ENCODE data around the gene PDE7B.

Gene PDE7B

GRCh38 chr6:136155191-136155590 is 303.7 kb downstream of the PDE7B start:
- no peak for DNase-seq

- no peak for DNase-seq
These were observed 306.2 kb downstream of the PDE7B start for GRCh38 chr6:136157743-136158142.

- no peak for DNase-seq
These were observed 306.9 kb downstream of the PDE7B start for GRCh38 chr6:136158387-136158821.

- no peak for DNase-seq
These were observed 307.5 kb downstream of the PDE7B start for GRCh38 chr6:136158971-136159370.

- no peak for DNase-seq
These were observed 308.7 kb downstream of the PDE7B start for GRCh38 chr6:136160250-136160649.

- DNase-seq, result no peak
These were observed 310.4 kb downstream of the PDE7B start for GRCh38 chr6:136161950-136162349.

GRCh38 chr6:136163260-136163659 is 311.8 kb downstream of the PDE7B start:
- DNase-seq, result no peak

- DNase-seq, result peak; percentile 17 to 59 (median 38)
These were observed 315.3 kb downstream of the PDE7B start for GRCh38 chr6:136166815-136167214.

GRCh38 chr6:136169394-136170148 is 318.1 kb downstream of the PDE7B start:
- DNase-seq, result no peak

GRCh38 chr6:136171231-136171630 is 319.7 kb downstream of the PDE7B start:
- no peak for DNase-seq

GRCh38 chr6:136173519-136174507 is 322.3 kb downstream of the PDE7B start:
- no peak for DNase-seq

GRCh38 chr6:136174510-136174909 is 323.0 kb downstream of the PDE7B start:
- no peak for DNase-seq

GRCh38 chr6:136175873-136176272 is 324.4 kb downstream of the PDE7B start:
- DNase-seq, result no peak

- no peak for DNase-seq
These were observed 327.2 kb downstream of the PDE7B start for GRCh38 chr6:136178749-136179148.

- no peak for DNase-seq
These were observed 329.4 kb downstream of the PDE7B start for GRCh38 chr6:136180704-136181511.

GRCh38 chr6:136181512-136181833 is 330.0 kb downstream of the PDE7B start:
- no peak for DNase-seq

GRCh38 chr6:136181861-136182260 is 330.4 kb downstream of the PDE7B start:
- no peak for DNase-seq

GRCh38 chr6:136184738-136185137 is 333.2 kb downstream of the PDE7B start:
- no peak for DNase-seq

- DNase-seq, result no peak
These were observed 334.9 kb downstream of the PDE7B start for GRCh38 chr6:136186363-136186762.

GRCh38 chr6:136188486-136188885 is 337.0 kb downstream of the PDE7B start:
- no peak for DNase-seq

- no peak for DNase-seq
These were observed 337.6 kb downstream of the PDE7B start for GRCh38 chr6:136189104-136189503.

GRCh38 chr6:136191606-136192312 is 340.3 kb downstream of the PDE7B start:
- no peak for DNase-seq

Data from suppressor macrophage (primary cell).